Uterus (tissue), 4 donors: Measurements from ENCODE around the gene SPRING1. TPM values are rescaled to one million over a fixed set of nuclear protein-coding genes. Genes with fewer than 3 reads are reported as not detected.

Experiments
- DNase-seq, 2 donors: peaks; one replicate each; pipeline ENCODE4 v3.0.0-alpha.2; 2019 to 2020
- H3K27ac ChIP-seq, 2 donors: fragments of 200-600 bp; sonication (generic); 1 replicate in 1 of 2; 2 replicates in 1 of 2; pipeline ENCODE4 v1.5.1; 2016 to 2018
- H3K27me3 ChIP-seq, 2 donors: fragments of 200-600 bp; sonication (generic); one replicate each; pipeline ENCODE4 v1.5.1; 2018 to 2019; ENCODE audit warnings: control low read depth in 1 of 2
- H3K36me3 ChIP-seq, 2 donors: fragments of 200-600 bp; sonication (generic); one replicate each; pipeline ENCODE4 v1.5.1; 2019; ENCODE audit warnings: control low read depth in 1 of 2
- H3K4me1 ChIP-seq, 2 donors: fragments of 200-600 bp; sonication (generic); one replicate each; pipeline ENCODE4 v1.5.1; 2018 to 2019; ENCODE audit warnings: control low read depth in 1 of 2
- H3K4me3 ChIP-seq, 2 donors: fragments of 200-600 bp; sonication (generic); 1 replicate in 1 of 2; 2 replicates in 1 of 2; pipeline ENCODE4 v1.5.1; 2018 to 2019; ENCODE audit warnings: mild to moderate bottlenecking in 1 of 2
- H3K9me3 ChIP-seq, 2 donors: fragments of 200-600 bp; sonication (generic); one replicate each; pipeline ENCODE4 v1.5.1; 2019; ENCODE audit warnings: control low read depth in 1 of 2
- CTCF ChIP-seq, 4 experiments: fragments of 200-600 bp in 2 of 4; fragments of 450-650 bp in 2 of 4; sonication (generic) in 2 of 4; IDR thresholded peaks; one replicate each; pipeline ENCODE4 v1.5.1; 2016 to 2019; ENCODE audit warnings: antibody characterized with exemption in 4 of 4, mild to moderate bottlenecking in 2 of 4, moderate library complexity in 1 of 4
- POLR2A ChIP-seq, 2 donors: fragments of 450-650 bp; IDR thresholded peaks; one replicate each; pipeline ENCODE4 v1.6.1; 2016; ENCODE audit warnings: antibody characterized with exemption in 2 of 2, mild to moderate bottlenecking in 1 of 2, moderate library complexity in 1 of 2
- intact Hi-C: fragments of 100-400 bp; cut with DNase I; formaldehyde crosslinking; loops from one replicate; pipeline ENCODE4 v1.15.1; 2023; ENCODE audit warnings: low total_unique reads
- small RNA-seq: library from RNA; depleted of rRNA; stranded (forward); fragments of <200 nt; gene quantifications from one replicate; pipeline ENCODE3, GENCODE V24; 2016
- total RNA-seq, 4 donors: library from RNA; depleted of rRNA in 3 of 4; stranded (reverse); fragments of >200 nt in 3 of 4; gene quantifications; one replicate each; pipeline versions ENCODE4 v1.1.0 to v1.2.4, GENCODE V29; 2014 to 2023
- donor health status: DM: yes; HTN: yes; CAD: no.

The SPRING1 gene
- total RNA-seq, 4 donors from 2014 or later: 14.3 to 26.2 (median 20.2) TPM

DNA sequence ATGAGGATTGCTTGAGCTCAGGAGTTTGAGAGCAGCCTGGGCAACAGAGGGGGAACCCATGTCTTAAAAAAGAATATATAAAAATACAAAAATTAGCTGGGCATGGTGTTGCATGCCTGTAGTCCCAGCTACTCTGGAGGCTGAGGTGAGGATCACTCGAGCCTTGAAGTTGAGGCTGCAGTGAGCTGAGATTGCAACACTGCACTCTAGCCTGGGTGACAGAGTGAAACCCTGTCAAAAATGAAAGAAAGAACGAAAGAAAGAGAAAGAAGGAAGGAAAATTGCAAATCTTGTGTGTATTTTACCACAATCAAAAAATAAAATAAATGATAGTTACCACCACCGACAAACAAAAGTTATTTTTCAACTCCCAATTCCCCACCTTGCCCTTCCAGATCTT is 45.3 kb downstream of the SPRING1 start:
- H3K9me3 ChIP-seq: no peaks in the 10 kb centered on the region
- no peak overlapping the region for H3K4me3 ChIP-seq
- intact Hi-C loops: no loop called here
- no peak overlapping the region for H3K27ac ChIP-seq
- TF ChIP-seq POLR2A (IDR thresholded peaks at IDR 0.05): no peak
- no peaks in the 10 kb centered on the region for H3K36me3 ChIP-seq
- peaks cover 0 to 8% of the 10 kb centered on the region in 2 donors for H3K27me3 ChIP-seq
- no peaks in the 10 kb centered on the region for H3K4me1 ChIP-seq
- DNase-seq: no peak

- H3K9me3 ChIP-seq: no peaks in the 10 kb centered on the region
- no peaks in the 10 kb centered on the region for H3K36me3 ChIP-seq
- no peak for TF ChIP-seq CTCF (IDR thresholded peaks at IDR 0.05)
- TF ChIP-seq POLR2A (IDR thresholded peaks at IDR 0.05): no peak
- H3K27me3 ChIP-seq: peaks cover 0 to 8% of the 10 kb centered on the region in 2 donors
- intact Hi-C loops: no loop called here
- H3K4me1 ChIP-seq: no peaks in the 10 kb centered on the region
- no peak for DNase-seq
- no peak overlapping the region for H3K4me3 ChIP-seq
- H3K27ac ChIP-seq: no peak overlapping the region
Measured at GRCh38 chr12:116691636-116692035, 46.2 kb downstream of the SPRING1 start.

- Histone ChIP-seq H3K4me1 (no peaks in the 10 kb centered on the region), H3K27ac (no peak overlapping the region), H3K27me3 (peaks cover 0 to 8% of the 10 kb centered on the region in 2 donors), H3K36me3 (no peaks in the 10 kb centered on the region), H3K4me3 (no peak overlapping the region), H3K9me3 (no peaks in the 10 kb centered on the region)
- intact Hi-C loops: no loop called here
- TF ChIP-seq POLR2A (IDR thresholded peaks at IDR 0.05): no peak
- no peak for TF ChIP-seq CTCF (IDR thresholded peaks at IDR 0.05)
- DNase-seq: no peak
Measured at GRCh38 chr12:116691205-116691604, 46.7 kb downstream of the SPRING1 start.

DNA sequence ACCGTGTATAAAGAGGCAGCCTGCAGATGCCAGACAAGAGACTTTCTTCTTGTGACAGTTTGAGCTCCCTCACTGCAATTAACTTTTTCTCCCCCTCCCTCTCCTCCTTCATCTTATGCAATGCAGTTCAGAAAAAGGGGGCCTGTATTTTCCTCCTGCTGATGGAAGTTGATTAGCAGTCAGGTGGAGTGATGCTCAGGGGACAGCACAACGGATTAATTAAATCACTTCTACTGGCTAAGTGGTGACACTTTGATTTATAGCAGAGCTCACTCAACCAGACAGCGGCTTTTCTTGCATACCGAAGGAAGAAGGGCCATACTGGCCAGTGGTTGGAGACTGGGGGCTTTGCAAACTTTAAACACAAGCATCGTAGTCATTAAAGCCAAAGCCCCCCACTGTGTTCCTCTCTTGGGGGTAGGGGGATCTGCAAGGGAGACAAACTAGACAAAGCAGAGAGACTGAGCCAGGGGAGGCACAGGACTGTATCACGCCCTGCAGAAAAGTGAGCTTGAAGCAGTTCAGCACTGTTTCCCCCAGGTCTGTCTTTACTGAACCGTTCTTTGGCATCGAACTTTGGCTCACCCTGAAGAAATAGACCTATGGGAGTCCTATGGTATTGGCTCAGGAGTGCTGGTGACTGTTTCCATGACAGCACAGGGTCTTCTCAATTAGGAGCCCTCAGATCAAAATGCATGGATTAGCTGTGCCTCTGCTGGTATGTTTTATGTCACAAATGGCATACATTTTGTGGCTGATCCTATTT is 47.7 kb downstream of the SPRING1 start:
- intact Hi-C loops: no loop called here
- no peak for DNase-seq
- Histone ChIP-seq H3K27ac (no peak overlapping the region), H3K27me3 (peaks cover 0 to 8% of the 10 kb centered on the region in 2 donors), H3K9me3 (no peaks in the 10 kb centered on the region), H3K4me1 (no peaks in the 10 kb centered on the region), H3K36me3 (no peaks in the 10 kb centered on the region), H3K4me3 (no peak overlapping the region)
- TF ChIP-seq POLR2A (IDR thresholded peaks at IDR 0.05) (no peak), CTCF (IDR thresholded peaks at IDR 0.05) (no peak)

GRCh38 chr12:116689521-116689920 is 48.3 kb downstream of the SPRING1 start:
- H3K36me3 ChIP-seq: no peaks in the 10 kb centered on the region

More at GRCh38 chr12:116689521-116689920, 48.3 kb downstream of the SPRING1 start:
- intact Hi-C loops: no loop called here
- TF ChIP-seq CTCF (IDR thresholded peaks at IDR 0.05) (no peak), POLR2A (IDR thresholded peaks at IDR 0.05) (no peak)
- H3K9me3 ChIP-seq: no peaks in the 10 kb centered on the region
- no peak overlapping the region for H3K4me3 ChIP-seq
- DNase-seq: no peak
- no peaks in the 10 kb centered on the region for H3K4me1 ChIP-seq
- no peak overlapping the region for H3K27ac ChIP-seq
- H3K27me3 ChIP-seq: peaks cover 0 to 8% of the 10 kb centered on the region in 2 donors

Small RNA genes within 50 kb of the gene (small RNA-seq; reads per million reads assigned to genes)
- gene RNU6-558P: not detected

Other genes starting within 250 kb of the SPRING1 start
- 1 to 10 TPM in 2 of 4 donors, not detected in 2; 1.8 to 3.6 TPM for gene MAP1LC3B2, start 178.7 kb downstream of the SPRING1 start, total RNA-seq
- 1 to 10 TPM in 2 of 4 donors, not detected in 2; 1.4 to 4.7 TPM for gene RNFT2, start 246 bp upstream of the SPRING1 start, total RNA-seq
- gene HRK, start 143.4 kb upstream of the SPRING1 start, total RNA-seq: 1 to 10 TPM in 1 of 4 donors, under 1 TPM in 1, not detected in 2; 0.55 to 1.5 TPM
- gene FBXW8, start 172.9 kb upstream of the SPRING1 start, total RNA-seq: 10 to 100 TPM in 2 of 4 donors, 1 to 10 TPM in 2; 5.9 to 28.0 (median 15.3) TPM